Stimulated activated CD8-positive, alpha-beta memory T cell treated with anti-CD3 and anti-CD28 coated beads, Interleukin-4, amount 100 ng/mL, for 24 hours (primary cell): ENCODE data around the gene TAF1D.

Experiments used
- DNase-seq: peaks from one replicate; pipeline ENCODE4 v3.0.0-alpha.2; 2020; ENCODE audit warnings: low read depth

Gene TAF1D

DNA sequence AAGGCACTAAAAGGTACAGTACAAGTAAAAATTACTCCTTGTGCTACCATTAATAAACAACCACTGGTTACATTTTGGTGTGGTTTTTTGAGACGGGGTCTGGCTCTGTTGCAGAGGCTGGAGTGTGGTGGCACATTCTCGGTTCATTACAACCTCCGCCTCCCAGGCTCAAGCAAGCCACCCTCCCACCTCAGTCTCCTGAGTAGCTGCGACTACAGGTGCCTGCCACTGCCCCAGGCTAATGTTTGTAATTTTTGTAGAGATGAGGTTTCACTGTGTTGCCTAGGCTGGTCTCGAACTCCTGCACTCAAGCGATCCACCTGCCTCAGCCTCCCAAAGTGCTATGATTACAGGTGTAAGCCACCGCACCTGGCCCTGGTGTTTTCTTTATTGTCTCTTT lies 20.8 kb downstream of the TAF1D start:
- no peak for DNase-seq

DNA sequence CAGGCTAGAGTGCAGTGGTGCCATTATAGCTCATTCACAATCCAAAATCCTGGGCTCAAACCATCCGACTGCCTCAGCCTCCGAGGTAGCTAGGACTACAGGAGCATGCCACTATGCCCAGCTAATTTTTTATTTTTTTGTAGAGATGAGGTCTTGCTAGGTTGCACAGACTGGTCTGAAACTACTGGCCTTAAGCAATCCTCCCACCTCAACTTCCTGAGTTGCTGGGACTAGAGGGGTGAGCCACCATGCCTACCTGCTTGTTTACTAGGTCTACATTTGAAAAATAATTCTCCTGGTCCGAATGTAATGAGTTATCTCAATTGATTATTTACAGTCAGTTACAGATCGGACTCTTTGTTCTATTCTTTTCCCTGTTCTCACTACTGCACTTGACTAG lies 22.0 kb downstream of the TAF1D start:
- no peak for DNase-seq

DNA sequence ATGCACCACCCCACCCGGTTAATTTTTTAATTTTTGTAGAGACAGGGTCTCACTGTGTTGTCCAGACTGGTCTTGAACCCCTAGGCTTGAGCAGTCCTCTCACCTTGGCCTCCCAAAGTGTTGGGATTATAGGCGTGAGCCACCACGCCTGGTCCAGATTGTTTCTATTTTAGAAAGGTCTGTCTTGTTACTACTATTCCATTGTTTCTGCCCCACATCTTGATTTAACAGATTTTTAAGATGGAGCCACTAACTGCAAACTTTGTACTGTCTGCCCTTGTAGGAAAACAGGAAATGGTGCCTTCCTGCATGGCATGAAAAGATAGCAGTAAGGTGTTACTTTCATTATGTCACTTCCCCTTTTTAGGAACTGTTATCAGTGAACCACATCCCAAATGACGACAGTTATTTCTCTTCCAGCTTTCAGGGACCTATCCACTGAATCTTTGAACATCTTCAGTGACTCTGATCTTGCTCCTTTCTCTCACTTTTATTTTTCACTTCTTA lies 23.2 kb downstream of the TAF1D start:
- DNase-seq, result no peak

DNA sequence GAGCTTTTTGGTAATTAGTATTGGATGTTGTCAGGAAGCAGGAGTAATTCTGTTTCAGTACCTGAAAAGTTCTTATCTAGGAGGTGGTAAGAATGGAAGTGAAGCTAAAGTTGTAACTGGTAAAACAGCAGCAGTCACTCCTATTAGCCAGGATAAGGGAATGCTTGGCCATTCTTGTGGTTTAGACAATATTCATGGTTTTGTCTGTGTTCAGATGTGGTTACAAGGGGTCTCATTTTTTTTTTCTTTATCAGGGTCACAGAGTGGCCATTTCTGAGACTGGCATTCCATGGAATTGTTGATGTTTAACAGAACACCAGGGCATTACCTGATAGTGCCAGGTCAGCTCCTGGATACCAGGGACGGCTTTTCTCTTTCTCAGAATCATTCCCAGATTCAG lies 23.8 kb downstream of the TAF1D start:
- DNase-seq, result no peak

DNA sequence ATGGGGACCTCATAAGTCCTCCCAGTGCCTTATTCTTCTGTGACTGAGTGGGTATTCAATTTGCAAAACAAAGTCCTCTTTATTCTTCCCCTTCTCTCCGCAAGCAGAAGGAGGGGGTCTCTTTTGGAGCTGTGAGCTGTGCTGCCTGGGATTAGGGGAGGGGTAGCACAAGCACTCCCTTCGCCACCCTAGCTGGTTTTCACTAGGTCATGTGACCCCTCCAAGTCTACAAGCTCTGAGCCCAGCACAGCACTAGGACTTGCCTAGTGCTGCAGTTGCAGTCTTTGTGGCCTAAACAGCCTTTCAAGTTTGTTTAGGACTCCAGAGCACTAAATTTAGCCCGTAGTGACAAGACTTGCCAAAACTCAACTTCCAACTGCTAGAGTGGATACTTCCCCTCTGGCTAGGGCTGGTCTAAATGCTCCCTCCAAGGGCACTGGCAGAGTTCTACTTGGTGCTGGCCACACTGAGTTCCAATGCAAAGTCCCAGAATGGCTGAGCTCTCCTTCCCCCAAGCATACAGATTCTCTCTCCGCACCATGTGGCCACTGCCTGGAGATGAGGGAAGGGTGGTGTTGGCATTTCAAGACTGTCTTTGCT lies 25.4 kb downstream of the TAF1D start:
- no peak for DNase-seq

DNA sequence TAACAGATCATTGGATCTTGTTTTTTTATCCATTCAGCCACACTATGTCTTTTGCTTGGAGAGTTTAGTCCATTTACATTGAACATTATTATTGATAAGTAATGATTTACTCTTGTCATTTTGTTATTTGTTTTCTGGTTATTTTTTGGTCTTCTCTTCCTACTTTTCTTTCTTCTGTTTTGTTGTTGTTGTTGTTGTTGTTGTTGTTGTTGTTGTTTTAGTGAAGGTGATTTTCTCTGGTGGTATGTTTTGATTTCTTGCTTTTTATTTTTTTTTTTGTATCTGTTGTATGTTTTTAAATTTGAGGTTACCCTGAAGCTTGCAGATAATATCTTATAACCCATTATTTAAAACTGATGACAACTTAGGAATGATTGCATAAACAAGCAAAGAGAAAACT lies 28.6 kb downstream of the TAF1D start:
- DNase-seq, result no peak

DNA sequence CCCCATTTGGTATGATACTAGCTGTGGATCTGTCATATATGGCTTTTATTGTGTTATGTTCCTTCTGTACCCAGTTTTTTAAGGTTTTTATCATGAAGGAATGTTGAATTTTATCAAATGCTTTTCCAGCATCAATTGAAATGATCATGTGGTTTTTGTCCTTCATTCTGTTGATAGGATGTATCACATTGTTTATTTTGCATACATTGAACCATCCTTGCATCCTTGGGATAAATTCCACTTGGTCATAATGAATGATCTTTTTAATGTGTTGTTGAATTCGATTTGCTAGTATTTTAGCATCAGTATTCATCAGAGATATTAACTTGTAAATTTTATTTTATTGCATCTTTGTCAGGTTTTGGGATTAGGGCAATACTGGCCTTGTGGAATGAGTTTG lies 31.1 kb downstream of the TAF1D start:
- no peak for DNase-seq

DNA sequence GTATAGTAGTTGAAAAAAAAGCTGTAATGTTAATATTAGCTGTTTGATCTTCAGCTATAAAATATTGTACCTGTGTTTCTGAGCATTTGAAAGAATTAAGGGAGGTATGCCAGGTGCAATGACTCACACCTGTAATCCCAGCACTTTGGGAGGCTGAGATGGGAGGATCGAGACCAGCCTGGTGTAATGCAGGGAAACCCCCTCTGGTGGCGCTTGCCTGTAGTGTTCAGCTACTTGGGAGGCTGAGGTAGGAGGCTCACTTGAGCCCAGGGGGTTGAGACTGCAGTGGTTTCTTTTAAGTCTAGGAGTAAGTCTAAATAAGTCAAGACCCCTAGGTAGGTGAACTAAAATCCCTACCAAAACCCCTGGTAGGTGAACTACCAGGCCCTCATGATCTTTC lies 37.1 kb downstream of the TAF1D start:
- no peak for DNase-seq

DNA sequence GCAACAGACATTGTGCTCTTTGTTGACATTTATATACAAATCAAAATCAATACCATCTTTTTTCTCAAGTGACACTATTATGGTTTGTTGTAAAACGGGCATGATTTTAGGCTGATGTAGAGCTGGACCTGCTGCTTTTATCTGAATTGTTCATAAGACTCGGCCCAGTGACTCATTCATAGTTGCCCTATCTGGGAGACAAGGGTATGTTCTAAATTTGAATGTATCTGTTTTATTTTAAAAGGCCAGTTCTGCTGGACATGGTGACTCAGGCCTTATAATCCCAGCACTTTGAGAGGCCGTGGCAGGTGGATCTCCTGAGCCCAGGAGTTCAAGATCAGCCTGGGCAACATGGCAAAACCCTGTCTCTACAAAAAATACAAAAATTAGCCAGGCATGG lies 40.5 kb downstream of the TAF1D start:
- DNase-seq, result no peak

DNA sequence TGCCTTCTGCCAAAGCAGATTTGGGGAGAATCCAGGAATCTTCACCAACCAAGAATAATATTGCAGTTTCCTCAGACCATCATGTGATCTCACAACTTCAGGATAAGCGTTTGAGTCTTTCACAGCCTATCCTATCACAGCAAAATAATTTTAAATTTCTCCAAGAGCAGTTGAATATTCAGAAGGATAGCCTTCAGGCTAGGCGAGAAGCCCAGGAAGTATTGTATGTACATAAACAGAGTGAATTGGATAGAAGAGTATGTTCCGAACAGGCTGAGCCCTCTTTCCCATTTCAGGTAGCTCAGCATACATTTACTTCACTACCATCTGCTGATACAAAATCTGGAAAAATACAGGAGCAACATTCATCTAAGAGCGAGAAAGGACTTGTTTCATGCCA lies 43.7 kb downstream of the TAF1D start:
- DNase-seq, result no peak

DNA sequence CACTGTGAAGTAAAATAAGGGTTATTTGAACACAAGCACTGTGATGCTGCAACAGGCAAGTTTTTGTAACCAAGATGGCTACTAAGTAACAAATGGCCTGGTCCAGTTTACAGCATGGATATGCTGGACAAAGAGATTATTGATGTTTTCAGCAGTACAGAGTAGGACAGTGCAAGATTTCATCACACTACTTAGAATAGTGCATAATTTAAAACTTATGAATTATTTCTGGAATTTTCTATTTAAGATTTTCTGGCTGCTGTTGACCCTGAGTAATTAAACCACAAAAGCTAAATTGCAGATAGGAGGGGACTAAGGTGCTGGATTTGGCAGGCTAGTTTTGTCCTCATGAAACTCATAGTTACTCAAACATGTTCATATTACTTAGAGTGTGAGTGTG lies 46.7 kb downstream of the TAF1D start:
- no peak for DNase-seq

DNA sequence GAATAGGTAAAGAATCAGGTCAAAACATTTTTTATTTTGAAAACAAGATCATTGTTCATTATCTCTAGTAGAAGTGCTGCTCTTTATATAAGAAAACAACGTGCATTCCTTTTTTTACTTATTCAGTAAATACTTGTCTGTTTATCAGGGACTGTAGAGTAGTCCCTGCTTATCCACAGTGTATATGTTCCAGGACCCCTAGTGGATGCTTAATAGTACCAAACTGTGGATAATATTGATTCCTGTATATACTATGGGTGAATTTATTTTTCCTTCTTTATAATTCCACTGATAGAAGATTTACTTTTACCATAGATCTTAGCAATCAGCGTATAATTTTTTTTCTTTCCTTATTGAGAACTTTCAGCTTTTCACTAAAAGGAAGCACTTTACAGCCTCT lies 47.2 kb downstream of the TAF1D start:
- no peak for DNase-seq

DNA sequence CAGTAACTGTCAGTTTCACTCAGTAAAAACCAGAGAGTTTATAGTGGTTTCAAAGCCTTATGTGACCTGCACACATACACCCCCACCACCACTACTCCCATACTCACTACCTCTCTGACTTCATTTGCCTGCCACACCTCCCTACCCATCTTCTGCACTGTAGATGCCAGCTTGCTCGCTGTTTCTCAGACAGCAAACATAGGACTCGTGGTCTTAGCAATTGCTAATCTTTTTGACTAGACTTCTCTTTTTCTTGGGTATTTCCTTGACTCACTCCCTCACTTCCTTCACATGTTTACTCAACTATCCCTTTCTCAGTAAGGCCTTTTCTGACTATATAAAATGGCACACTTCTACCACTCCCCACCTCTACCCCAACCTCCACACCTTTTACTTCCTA lies 52.1 kb downstream of the TAF1D start:
- DNase-seq, result no peak

DNA sequence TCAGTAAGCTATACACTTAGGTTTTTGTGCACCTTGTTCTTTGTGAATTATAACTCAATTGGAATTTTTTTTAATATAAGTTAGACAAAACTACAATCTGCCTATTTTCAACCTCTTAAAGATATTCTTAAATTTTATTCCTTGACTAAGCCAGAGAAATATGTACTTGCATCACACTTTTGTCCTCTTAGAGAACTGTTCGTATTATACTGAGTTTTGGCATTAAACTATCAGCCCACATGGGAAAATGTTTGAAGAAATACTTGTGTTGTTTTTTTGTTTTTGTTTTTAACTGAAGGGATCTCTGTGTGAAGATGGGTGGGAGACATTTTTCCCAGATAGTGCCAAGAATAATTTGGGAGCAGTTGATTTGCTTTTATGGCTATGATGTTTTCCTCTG lies 54.5 kb downstream of the TAF1D start:
- DNase-seq, result no peak

DNA sequence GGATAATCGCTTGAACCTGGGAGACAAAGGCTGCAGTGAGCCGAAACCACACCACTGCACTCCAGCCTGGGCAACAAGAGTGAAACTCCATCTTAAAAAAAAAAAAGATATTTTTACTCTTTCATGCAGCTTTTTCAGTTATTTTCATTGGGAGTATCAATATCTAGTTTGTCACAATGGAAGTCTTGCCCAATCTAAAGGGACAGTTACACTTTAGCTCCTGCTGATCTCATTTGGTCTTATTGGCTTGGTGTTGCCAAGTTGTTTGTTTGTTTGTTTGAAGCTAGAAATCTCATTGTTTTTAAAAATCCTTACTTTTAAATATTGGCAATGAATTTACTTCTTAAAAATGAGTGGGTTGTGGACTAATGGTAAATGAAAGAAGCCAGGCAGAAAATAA lies 55.1 kb downstream of the TAF1D start:
- DNase-seq, result no peak
